Bronchial epithelial cell (primary cell): ENCODE results near the gene SLCO3A1. TPM values are rescaled to one million over a fixed set of nuclear protein-coding genes. Genes with fewer than 3 reads are reported as not detected.

Experiments
- DNase-seq: peaks from one replicate; pipeline ENCODE4 v3.0.0-alpha.2; 2010; ENCODE audit warnings: low read depth
- FAIRE-seq: peaks from 2 replicates; lab custom pipeline; 2011; peaks lifted over from hg19 to GRCh38; lab: Jason Lieb, UNC
- H3K27me3 ChIP-seq: 2 replicates; pipeline ENCODE4 v1.5.1; 2011; ENCODE audit warnings: low read length; ENCODE audit not compliant: control insufficient read depth, insufficient read depth
- H3K36me3 ChIP-seq: 2 replicates; pipeline ENCODE4 v1.5.1; 2011; ENCODE audit warnings: low read length; ENCODE audit not compliant: control insufficient read depth, insufficient read depth
- H3K4me3 ChIP-seq: 2 replicates; pipeline ENCODE4 v1.5.1; 2011; ENCODE audit warnings: mild to moderate bottlenecking, low read depth, low read length, control low read depth
- CTCF ChIP-seq: IDR thresholded peaks from 2 replicates; pipeline ENCODE4 v1.5.1; 2011; ENCODE audit warnings: mild to moderate bottlenecking, moderate library complexity, low read length, control low read depth, inconsistent platforms; ENCODE audit not compliant: insufficient read depth, severe bottlenecking
- total RNA-seq: library from RNA; depleted of rRNA; stranded (reverse); fragments of >200 nt; gene quantifications from 2 replicates; pipeline ENCODE4 v1.2.1, GENCODE V29; 2014

The SLCO3A1 gene
- total RNA-seq, 1 donor from 2014 or later: 4.5 TPM

DNA sequence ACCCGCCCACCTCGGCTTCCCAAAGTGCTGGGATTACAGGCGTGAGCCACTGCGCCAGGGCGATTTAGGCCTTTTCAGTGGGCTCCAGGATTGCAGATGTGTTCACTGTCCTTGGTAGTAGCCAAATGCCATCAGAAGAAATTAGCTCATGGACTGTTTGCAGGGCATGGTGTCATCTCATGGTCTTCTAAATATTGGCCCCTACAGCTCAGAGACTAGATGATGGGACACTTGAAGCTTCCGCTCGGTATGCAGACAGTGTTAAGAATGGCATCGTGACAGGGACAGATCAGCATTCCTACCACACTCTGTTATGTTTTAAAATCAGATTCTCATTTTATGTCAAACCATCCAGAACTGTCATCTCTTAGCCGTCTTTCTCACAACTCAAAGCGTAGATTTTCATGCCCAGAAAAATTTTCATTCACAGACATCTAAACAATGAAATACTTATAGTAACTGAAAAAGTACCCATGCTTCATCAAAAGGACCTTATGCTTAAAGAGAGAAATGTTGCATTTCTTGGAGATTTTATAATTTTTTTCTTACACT lies 24.9 kb downstream of the SLCO3A1 start:
- Histone ChIP-seq H3K36me3 (no peaks in the 10 kb centered on the region), H3K27me3 (no peaks in the 10 kb centered on the region), H3K4me3 (no peak overlapping the region)
- FAIRE-seq: no peak
- DNase-seq: no peak
- TF ChIP-seq CTCF: no peak

DNA sequence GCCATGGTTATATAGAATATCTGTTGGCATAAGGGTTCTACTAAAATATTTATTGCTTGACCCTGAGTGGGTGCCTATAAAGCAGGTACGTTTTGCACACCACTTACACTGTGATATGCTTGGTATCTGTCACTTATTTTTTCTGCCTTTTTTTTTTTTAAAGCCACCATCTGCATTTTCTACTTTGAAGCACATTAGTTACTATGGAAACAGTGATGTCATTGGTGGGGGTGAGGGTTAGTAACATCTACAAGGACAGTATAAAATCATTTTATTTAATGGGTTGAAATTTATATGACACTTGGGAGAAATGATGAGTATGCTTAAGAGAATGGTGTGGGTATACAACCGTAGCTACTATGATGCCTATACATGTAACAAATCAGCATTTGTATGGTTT lies 25.6 kb downstream of the SLCO3A1 start:
- Histone ChIP-seq H3K36me3 (no peaks in the 10 kb centered on the region), H3K4me3 (no peak overlapping the region), H3K27me3 (no peaks in the 10 kb centered on the region)
- FAIRE-seq (no peak), DNase-seq (no peak)
- TF ChIP-seq CTCF: no peak

- no peak for TF ChIP-seq CTCF
- H3K4me3 ChIP-seq: no peak overlapping the region
- H3K27me3 ChIP-seq: no peaks in the 10 kb centered on the region
- FAIRE-seq (no peak), DNase-seq (no peak)
- H3K36me3 ChIP-seq: no peaks in the 10 kb centered on the region
These were observed 26.9 kb downstream of the SLCO3A1 start for GRCh38 chr15:91880373-91880772.

- Histone ChIP-seq H3K36me3 (no peaks in the 10 kb centered on the region), H3K27me3 (no peaks in the 10 kb centered on the region), H3K4me3 (no peak overlapping the region)
- DNase-seq (no peak), FAIRE-seq (no peak)
- no peak for TF ChIP-seq CTCF
These were observed 28.2 kb downstream of the SLCO3A1 start for GRCh38 chr15:91881569-91882297.

GRCh38 chr15:91882858-91883586 lies 29.5 kb downstream of the SLCO3A1 start:
- no peak for TF ChIP-seq CTCF
- H3K4me3 ChIP-seq: no peak overlapping the region
- DNase-seq: no peak
- no peaks in the 10 kb centered on the region for H3K36me3 ChIP-seq
- FAIRE-seq: no peak
- H3K27me3 ChIP-seq: no peaks in the 10 kb centered on the region
